Measurements from ENCODE around the gene RPS6KB2.
A peak's percentile ranks its signal among the peaks of the same experiment; 100 is the strongest.

RPS6KB2 gene

DNA sequence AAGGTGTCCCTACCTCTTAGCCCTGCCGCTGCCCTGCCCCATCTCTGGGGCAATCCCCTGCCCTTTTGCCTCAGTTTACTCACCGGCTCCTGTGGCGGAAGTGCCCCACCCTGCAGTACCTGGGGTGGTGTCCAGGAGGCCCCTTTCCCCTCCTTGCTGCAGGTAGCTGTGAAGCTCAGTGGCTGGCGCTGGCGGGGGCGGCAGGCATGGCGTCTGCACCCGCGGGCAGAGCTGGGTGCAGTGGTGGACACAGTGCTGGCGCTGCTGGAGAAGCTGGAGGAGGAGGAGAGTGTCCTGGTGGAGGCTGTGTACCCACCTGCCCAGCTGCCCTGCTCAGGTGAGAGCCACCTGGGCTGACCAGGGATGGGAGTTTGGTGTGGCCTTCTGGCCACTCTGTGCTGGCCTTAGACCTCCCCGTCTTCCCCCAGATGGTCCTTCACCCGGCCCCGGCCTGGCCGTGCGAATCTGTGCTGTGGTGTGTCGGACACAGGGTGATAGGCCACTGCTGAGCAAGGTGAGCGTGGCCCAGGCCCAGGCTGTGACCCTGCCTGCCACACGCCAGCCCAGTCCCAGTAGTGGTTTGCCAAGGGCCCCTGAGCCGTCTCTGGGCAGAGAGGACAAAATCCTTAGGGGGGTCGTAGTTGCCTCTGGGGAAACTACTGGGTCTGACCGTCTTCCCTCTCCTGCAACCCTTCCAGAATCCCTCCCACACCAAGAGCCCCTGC, 8.8 kb upstream of the RPS6KB2 start:
- TF ChIP-seq, protein P1, sequence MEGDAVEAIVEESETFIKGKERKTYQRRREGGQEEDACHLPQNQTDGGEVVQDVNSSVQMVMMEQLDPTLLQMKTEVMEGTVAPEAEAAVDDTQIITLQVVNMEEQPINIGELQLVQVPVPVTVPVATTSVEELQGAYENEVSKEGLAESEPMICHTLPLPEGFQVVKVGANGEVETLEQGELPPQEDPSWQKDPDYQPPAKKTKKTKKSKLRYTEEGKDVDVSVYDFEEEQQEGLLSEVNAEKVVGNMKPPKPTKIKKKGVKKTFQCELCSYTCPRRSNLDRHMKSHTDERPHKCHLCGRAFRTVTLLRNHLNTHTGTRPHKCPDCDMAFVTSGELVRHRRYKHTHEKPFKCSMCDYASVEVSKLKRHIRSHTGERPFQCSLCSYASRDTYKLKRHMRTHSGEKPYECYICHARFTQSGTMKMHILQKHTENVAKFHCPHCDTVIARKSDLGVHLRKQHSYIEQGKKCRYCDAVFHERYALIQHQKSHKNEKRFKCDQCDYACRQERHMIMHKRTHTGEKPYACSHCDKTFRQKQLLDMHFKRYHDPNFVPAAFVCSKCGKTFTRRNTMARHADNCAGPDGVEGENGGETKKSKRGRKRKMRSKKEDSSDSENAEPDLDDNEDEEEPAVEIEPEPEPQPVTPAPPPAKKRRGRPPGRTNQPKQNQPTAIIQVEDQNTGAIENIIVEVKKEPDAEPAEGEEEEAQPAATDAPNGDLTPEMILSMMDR (IDR thresholded peaks at IDR 0.05): no peak
- peak overlapping the region; percentile 82 to 97 for H3K27ac ChIP-seq
- H3K4me3 ChIP-seq: no peak overlapping the region
- DNase-seq (ENCODE audit: low spot score): no peak

DNA sequence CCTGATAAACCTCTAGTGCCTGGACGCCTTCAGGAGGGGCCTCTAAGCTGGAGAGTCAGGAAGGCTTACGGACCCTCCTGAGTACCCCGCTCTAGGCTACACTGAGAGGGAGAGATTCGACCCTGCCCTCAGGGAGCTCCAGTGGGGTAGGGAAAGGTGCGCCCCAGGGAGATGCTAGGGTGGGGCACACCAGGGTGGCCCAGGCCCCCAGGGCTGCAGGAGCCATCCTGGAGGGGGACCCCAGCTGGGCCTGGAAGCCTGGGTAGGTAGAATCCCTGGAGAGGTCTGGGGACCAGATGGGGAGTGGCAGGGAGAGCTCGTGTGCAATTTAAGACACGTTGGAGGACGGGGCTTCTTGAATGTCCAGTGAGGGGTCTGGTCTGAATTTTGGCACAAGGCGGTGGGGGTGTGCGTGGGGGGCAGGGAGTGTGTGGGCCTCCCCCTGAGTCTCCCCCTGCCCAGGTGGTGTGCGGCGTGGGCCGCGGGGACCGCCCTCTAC, 8.1 kb upstream of the RPS6KB2 start:
- DNase-seq (ENCODE audit: low spot score): no peak
- TF ChIP-seq, protein P1 (IDR thresholded peaks at IDR 0.05): no peak
- H3K4me3 ChIP-seq: peak overlapping the region; percentile 89
- H3K27ac ChIP-seq: peak overlapping the region; percentile 82 to 97

DNA sequence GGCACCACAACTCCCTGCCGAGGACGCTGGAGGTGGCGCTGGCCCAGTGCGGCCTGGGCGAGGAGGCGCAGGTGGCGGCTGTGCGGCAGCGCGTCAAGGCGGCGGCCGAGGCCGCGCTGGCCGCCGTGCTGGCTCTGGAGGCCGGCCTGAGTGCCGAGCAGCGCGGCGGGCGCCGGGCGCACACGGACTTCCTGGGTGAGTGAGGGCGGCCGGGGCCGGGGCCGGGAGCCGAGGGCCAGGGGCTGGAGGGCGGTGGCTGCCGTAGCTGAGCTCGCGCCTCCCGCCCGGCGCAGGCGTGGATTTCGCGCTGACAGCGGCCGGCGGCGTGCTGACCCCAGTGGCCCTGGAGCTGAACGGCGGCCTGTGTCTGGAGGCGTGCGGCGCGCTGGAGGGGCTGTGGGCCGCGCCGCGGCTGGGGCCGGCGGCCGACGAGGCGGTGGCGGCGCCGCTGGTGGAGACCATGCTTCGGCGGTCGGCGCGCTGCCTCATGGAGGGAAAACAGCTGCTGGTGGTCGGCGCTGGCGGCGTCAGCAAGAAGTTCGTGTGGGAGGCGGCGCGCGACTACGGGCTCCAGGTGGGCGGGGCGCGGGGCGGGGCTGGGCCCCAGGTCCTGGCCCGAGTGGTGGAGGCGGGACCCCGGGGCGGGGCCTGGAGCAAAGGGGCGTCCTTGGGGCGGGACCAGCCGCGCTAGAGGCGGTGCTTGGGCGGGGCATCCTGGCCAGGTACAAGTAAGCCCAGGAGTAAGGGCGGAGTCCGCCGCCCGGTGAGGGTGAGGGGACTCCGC, 7.5 kb upstream of the RPS6KB2 start:
- peak; percentile 95 for DNase-seq (ENCODE audit: low spot score)
- TF ChIP-seq, protein P1 (IDR thresholded peaks at IDR 0.05): no peak
- Histone ChIP-seq H3K4me3 (peak overlapping the region; percentile 89), H3K27ac (peak overlapping the region; percentile 82 to 97)

DNA sequence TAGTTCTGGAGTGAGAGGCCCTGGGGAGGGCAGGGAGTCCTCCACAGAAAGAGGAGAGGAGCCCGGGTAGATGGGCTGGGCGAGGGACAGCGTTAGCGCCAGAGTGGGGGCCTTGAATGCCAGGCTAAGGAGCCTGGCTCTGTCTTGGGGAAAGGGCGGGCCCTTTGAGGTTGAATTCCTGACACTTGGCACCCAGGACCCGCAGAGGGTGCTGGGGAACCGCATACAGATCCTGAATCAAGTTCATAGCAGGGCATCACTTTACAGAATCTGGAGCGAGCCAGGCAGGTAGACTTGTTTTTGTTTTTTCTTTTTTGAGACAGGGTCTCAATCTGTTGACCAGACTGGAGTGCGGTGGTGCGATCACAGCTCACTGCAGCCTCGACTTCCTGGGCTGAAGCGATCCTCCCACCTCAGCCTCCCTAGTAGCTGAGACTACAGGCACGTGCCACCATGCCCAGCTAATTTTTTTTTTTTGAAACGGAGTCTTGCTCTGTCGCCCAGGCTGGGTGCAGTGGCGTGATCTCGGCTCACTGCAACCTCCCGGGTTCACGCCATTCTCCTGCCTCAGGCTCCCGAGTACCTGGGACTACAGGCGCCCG, 6.8 kb upstream of the RPS6KB2 start:
- TF ChIP-seq, protein P1 (IDR thresholded peaks at IDR 0.05): no peak
- H3K27ac ChIP-seq: peak overlapping the region; percentile 82 to 97

DNA sequence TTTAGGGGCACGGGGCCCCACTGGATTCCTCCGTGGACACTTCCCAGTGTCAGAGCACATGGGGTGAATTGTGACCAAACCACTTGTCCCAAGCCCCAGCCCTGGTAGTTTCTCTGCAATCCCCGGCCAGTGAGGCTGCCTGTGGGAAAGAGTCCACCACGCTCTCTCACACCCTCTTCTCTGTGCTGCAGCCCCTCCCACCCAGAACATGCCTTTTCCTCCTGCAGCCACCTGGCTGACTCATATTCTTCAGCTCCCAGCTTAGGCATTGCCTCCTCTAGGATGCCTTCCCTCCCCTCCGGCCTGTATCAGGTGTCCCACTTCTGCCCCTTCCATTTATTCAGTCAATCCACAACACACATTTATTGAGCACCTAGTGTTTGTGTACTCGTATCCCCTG, 5.4 kb upstream of the RPS6KB2 start:
- TF ChIP-seq, protein P1 (IDR thresholded peaks at IDR 0.05): no peak
- no peak overlapping the region for H3K4me3 ChIP-seq
- no peak overlapping the region for H3K27ac ChIP-seq
- DNase-seq (ENCODE audit: low spot score): no peak

More for the DNA sequence above, 6.8 kb upstream of the RPS6KB2 start:
- H3K4me3 ChIP-seq: peak overlapping the region; percentile 89
- DNase-seq (ENCODE audit: low spot score): no peak

DNA sequence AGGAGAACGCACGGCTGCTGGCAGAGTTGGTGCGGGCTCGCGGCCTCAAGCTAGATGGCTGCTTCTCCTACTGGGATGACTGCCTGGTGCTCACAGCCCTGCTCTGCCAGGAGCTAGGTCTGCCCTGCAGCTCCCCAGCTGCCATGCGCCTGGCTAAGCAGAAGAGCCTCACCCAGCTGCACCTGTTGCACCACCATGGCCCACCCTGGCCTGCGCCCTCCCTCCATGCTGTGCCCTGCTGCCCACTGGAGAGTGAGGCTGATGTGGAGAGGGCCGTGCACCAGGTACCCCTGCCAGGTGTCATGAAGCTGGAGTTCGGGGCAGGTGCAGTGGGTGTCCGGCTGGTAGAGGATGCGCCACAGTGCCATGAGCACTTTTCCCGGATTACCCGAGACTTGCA, 4.8 kb upstream of the RPS6KB2 start:
- TF ChIP-seq, protein P1 (IDR thresholded peaks at IDR 0.05): no peak
- DNase-seq (ENCODE audit: low spot score): no peak
- no peak overlapping the region for H3K4me3 ChIP-seq
- no peak overlapping the region for H3K27ac ChIP-seq

Data from coronary artery (tissue), 2 donors.